ENCODE results near the gene MED13.
A peak's percentile ranks its signal among the peaks of the same experiment; 100 is the strongest.

Gene MED13

GRCh38 chr17:62064029-62064790, 868 bp downstream of the MED13 start (continued):
- TF ChIP-seq, protein P1, sequence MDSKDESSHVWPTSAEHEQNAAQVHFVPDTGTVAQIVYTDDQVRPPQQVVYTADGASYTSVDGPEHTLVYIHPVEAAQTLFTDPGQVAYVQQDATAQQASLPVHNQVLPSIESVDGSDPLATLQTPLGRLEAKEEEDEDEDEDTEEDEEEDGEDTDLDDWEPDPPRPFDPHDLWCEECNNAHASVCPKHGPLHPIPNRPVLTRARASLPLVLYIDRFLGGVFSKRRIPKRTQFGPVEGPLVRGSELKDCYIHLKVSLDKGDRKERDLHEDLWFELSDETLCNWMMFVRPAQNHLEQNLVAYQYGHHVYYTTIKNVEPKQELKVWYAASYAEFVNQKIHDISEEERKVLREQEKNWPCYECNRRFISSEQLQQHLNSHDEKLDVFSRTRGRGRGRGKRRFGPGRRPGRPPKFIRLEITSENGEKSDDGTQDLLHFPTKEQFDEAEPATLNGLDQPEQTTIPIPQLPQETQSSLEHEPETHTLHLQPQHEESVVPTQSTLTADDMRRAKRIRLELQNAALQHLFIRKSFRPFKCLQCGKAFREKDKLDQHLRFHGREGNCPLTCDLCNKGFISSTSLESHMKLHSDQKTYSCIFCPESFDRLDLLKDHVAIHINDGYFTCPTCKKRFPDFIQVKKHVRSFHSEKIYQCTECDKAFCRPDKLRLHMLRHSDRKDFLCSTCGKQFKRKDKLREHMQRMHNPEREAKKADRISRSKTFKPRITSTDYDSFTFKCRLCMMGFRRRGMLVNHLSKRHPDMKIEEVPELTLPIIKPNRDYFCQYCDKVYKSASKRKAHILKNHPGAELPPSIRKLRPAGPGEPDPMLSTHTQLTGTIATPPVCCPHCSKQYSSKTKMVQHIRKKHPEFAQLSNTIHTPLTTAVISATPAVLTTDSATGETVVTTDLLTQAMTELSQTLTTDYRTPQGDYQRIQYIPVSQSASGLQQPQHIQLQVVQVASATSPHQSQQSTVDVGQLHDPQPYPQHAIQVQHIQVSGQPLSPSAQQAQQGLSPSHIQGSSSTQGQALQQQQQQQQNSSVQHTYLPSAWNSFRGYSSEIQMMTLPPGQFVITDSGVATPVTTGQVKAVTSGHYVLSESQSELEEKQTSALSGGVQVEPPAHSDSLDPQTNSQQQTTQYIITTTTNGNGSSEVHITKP (tag by site-specific recombination; IDR thresholded peaks at IDR 0.05): no peak

GRCh38 chr17:62062944-62063343, 2.1 kb downstream of the MED13 start:
- TF ChIP-seq ZNF292 (tag by site-specific recombination; IDR thresholded peaks at IDR 0.05; ENCODE audit: borderline replicate concordance, low read depth): no peak
- 0 out of 2 replicates have a peak, but pooled peaks have one; percentile 9 for TF ChIP-seq PRDM1 (tag by site-specific recombination; IDR thresholded peaks at IDR 0.05)
- TF ChIP-seq ZNF837 (tag by site-specific recombination; IDR thresholded peaks at IDR 0.05): no peak
- TF ChIP-seq, protein P2, sequence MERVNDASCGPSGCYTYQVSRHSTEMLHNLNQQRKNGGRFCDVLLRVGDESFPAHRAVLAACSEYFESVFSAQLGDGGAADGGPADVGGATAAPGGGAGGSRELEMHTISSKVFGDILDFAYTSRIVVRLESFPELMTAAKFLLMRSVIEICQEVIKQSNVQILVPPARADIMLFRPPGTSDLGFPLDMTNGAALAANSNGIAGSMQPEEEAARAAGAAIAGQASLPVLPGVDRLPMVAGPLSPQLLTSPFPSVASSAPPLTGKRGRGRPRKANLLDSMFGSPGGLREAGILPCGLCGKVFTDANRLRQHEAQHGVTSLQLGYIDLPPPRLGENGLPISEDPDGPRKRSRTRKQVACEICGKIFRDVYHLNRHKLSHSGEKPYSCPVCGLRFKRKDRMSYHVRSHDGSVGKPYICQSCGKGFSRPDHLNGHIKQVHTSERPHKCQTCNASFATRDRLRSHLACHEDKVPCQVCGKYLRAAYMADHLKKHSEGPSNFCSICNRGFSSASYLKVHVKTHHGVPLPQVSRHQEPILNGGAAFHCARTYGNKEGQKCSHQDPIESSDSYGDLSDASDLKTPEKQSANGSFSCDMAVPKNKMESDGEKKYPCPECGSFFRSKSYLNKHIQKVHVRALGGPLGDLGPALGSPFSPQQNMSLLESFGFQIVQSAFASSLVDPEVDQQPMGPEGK (tag by site-specific recombination; IDR thresholded peaks at IDR 0.05): no peak
- no peak for TF ChIP-seq ZNF791 (tag by site-specific recombination; IDR thresholded peaks at IDR 0.05)
- TF ChIP-seq TCF7L2 (IDR thresholded peaks at IDR 0.05; ENCODE audit: borderline replicate concordance, low read depth, low read length): peak; percentile 80; the same call in 1 of the 2 replicates
- TF ChIP-seq KLF1 (tag by site-specific recombination; IDR thresholded peaks at IDR 0.05): no peak
- TF ChIP-seq ZBTB17 (tag by site-specific recombination; IDR thresholded peaks at IDR 0.05): no peak
- TF ChIP-seq ZNF626 (tag by site-specific recombination; IDR thresholded peaks at IDR 0.05): no peak
- no peak for TF ChIP-seq ZNF214 (tag by site-specific recombination; IDR thresholded peaks at IDR 0.05; ENCODE audit: borderline replicate concordance)
- TF ChIP-seq, protein P3, sequence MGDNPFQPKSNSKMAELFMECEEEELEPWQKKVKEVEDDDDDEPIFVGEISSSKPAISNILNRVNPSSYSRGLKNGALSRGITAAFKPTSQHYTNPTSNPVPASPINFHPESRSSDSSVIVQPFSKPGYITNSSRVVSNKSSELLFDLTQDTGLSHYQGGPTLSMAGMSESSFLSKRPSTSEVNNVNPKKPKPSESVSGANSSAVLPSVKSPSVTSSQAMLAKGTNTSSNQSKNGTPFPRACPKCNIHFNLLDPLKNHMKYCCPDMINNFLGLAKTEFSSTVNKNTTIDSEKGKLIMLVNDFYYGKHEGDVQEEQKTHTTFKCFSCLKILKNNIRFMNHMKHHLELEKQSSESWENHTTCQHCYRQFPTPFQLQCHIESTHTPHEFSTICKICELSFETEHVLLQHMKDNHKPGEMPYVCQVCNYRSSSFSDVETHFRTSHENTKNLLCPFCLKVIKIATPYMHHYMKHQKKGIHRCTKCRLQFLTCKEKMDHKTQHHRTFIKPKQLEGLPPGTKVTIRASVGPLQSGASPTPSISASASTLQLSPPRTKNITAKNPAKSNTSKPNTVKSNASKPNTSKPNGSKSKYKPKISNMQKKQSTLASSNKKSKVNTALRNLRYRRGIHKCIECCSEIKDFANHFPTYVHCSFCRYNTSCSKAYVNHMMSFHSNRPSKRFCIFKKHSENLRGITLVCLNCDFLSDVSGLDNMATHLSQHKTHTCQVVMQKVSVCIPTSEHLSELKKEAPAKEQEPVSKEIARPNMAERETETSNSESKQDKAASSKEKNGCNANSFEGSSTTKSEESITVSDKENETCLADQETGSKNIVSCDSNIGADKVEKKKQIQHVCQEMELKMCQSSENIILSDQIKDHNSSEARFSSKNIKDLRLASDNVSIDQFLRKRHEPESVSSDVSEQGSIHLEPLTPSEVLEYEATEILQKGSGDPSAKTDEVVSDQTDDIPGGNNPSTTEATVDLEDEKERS (tag by site-specific recombination; IDR thresholded peaks at IDR 0.05): no peak
- TF ChIP-seq ZBTB11 (tag by site-specific recombination; conservative IDR thresholded peaks at IDR 0.05; ENCODE audit: low read depth): no peak
- TF ChIP-seq ZNF335 (tag by site-specific recombination; conservative IDR thresholded peaks at IDR 0.05): peak; percentile 57
- TF ChIP-seq ZNF366 (tag by site-specific recombination; conservative IDR thresholded peaks at IDR 0.05): no peak
- TF ChIP-seq ZNF10 (tag by site-specific recombination; IDR thresholded peaks at IDR 0.05): peak; percentile 71
- H3K36me3 ChIP-seq (ENCODE audit: control insufficient read depth in 2 of 2, insufficient read depth in 1 of 2, low read length in 2 of 2): peaks cover 24 to 35% of the 10 kb centered on the region in 2 experiments

More at GRCh38 chr17:62062944-62063343, 2.1 kb downstream of the MED13 start:
- POLR2A ChIA-PET: no interaction called here
- H3K4me1 ChIP-seq (ENCODE audit: control insufficient read depth, insufficient read depth, low read length): peaks cover 29% of the 10 kb centered on the region
- peak overlapping the region; percentile 34; the same call in 1 of the 2 replicates for H3K27ac ChIP-seq (ENCODE audit: extremely low read depth, low read depth, low read length)
- H3K4me3 ChIP-seq (ENCODE audit: low read depth, low read length): peak overlapping the region; percentile 97
- CTCF ChIA-PET: interaction anchor here (0.7 kb wide), 2 partner anchors 92 to 357 kb away, joined by 3 read pairs; no protein-coding TSS in a partner anchor
- no peaks in the 10 kb centered on the region for H3K9me3 ChIP-seq (ENCODE audit: control insufficient read depth, insufficient read depth, low read depth, low read length)
